Immature natural killer cell (primary cell): ENCODE results near the gene WBP2. TPM values are rescaled to one million over a fixed set of nuclear protein-coding genes. Genes with fewer than 3 reads are reported as not detected.
"Not testable (repeated sequence)": the region's sequence is repeated elsewhere in the genome, so short reads cannot be mapped to it uniquely, and the experiment has no call there.

Source experiments
- DNase-seq, 3 donors: peaks; one replicate each; pipeline ENCODE4 v3.0.0; 2022; ENCODE audit warnings: mixed read lengths in 1 of 3
- H3K27ac Mint-ChIP-seq, 6 donors: one replicate each; pipeline ENCODE4 v1.8.0; 2020; ENCODE audit warnings: mixed read lengths in 6 of 6, mild to moderate bottlenecking in 5 of 6, inconsistent platforms in 4 of 6, moderate library complexity in 3 of 6
- H3K27me3 Mint-ChIP-seq, 3 donors: one replicate each; pipeline ENCODE4 v1.8.0; 2020 to 2021; ENCODE audit warnings: low read depth in 3 of 3, mild to moderate bottlenecking in 3 of 3, mixed read lengths in 3 of 3, moderate library complexity in 3 of 3, inconsistent platforms in 1 of 3
- H3K36me3 Mint-ChIP-seq, 3 donors: one replicate each; pipeline ENCODE4 v1.8.0; 2020; ENCODE audit warnings: mixed read lengths in 3 of 3, inconsistent platforms in 2 of 3, mild to moderate bottlenecking in 2 of 3
- H3K4me1 Mint-ChIP-seq, 2 donors: one replicate each; pipeline ENCODE4 v1.8.0; 2020; ENCODE audit warnings: inconsistent platforms in 2 of 2, mild to moderate bottlenecking in 2 of 2, mixed read lengths in 2 of 2, moderate library complexity in 1 of 2
- H3K4me3 Mint-ChIP-seq, 5 donors: one replicate each; pipeline ENCODE4 v1.8.0; 2020; ENCODE audit warnings: mild to moderate bottlenecking in 5 of 5, mixed read lengths in 5 of 5, inconsistent platforms in 3 of 5, moderate library complexity in 3 of 5
- H3K9me3 Mint-ChIP-seq, 6 donors: one replicate each; pipeline ENCODE4 v1.8.0; 2020; ENCODE audit warnings: mild to moderate bottlenecking in 6 of 6, mixed read lengths in 6 of 6, inconsistent platforms in 4 of 6, moderate library complexity in 3 of 6
- polyA plus RNA-seq, 3 donors: library from polyadenylated mRNA; unstranded; fragments of 300-500 nt; fragmentation: Illumina TruSeq; gene quantifications; one replicate each; pipeline ENCODE4 v1.2.3, GENCODE V29; 2021

WBP2 gene
- polyA plus RNA-seq, 3 donors from 2014 or later = 51.2 to 85.8 (median 69.1) TPM

DNA sequence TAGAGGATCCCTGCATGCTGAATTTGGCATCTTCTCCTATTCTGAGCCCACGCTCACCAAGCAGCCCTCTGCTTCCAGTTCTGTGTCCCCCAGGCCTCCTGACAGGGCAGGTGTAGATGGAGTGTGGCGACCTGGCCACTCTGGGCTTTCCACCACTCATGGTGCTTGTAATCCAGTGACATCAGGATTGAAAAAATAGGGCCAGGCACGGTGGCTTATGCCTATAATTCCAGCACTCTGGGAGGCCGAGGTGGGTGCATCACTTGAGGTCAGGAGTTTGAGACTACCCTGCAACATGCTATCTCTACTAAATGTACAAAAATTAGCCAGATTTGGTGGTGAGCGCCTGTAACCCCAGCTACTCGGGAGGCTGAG lies 41.1 kb downstream of the WBP2 start:
- no peak overlapping the region for H3K4me3 Mint-ChIP-seq
- no peak overlapping the region for H3K27ac Mint-ChIP-seq
- peaks cover 0 to 1% (median 0%) of the 10 kb centered on the region in 6 donors for H3K9me3 Mint-ChIP-seq
- peaks cover 0 to 1% (median 0%) of the 10 kb centered on the region in 3 donors for H3K27me3 Mint-ChIP-seq
- H3K4me1 Mint-ChIP-seq = no peaks in the 10 kb centered on the region
- H3K36me3 Mint-ChIP-seq = peaks cover 1 to 9% (median 5%) of the 10 kb centered on the region in 3 donors
- no peak for DNase-seq

DNA sequence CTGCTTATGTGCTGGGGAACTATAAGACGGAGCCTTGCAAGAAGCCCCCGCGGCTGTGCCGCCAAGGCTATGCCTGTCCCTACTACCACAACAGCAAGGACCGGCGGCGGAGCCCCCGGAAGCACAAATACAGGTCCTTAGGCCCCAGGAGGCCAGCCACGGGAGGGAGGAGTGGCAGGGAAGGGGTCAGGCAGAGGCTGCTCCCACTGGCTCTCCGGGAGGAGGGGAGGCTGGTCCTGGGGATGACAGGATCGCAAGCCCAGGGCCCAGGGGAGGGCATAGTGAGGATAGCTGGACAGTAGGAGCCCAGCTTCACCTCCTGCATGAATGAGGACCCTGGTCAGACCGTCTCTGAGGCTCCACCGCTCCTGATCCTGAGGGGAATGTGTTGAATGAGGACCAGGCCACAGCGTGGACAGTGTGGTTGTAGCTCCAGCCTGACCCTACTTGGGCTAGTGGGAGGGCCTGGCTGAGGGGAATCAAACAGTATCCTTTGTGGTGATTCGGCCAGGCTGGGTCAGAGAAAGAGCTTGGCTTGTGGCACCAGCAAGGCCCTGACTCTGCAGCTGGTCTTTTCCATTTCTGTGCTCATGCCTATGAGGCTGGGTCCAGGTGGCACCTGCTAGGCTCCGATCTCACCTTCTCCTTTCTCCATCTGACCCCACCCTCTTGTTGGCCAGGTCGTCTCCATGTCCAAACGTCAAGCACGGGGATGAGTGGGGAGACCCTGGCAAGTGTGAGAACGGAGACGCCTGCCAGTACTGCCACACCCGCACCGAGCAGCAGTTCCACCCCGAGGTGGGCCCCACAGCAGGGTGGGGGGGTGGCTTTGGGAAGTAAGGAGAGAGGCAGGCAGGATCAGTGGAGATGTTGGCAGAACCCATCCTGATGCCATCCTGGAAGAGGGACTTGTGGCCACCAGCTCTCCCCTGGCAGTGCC lies 41.8 kb downstream of the WBP2 start:
- DNase-seq = no peak
- Mint-ChIP-seq H3K36me3 (peaks cover 0 to 3% (median 0%) of the 10 kb centered on the region in 3 donors), H3K9me3 (peaks cover 0 to 1% (median 0%) of the 10 kb centered on the region in 6 donors), H3K27me3 (peaks cover 0 to 1% (median 0%) of the 10 kb centered on the region in 3 donors), H3K27ac (no peak overlapping the region), H3K4me3 (no peak overlapping the region), H3K4me1 (peaks cover 0 to 2% of the 10 kb centered on the region in 2 donors)

DNA sequence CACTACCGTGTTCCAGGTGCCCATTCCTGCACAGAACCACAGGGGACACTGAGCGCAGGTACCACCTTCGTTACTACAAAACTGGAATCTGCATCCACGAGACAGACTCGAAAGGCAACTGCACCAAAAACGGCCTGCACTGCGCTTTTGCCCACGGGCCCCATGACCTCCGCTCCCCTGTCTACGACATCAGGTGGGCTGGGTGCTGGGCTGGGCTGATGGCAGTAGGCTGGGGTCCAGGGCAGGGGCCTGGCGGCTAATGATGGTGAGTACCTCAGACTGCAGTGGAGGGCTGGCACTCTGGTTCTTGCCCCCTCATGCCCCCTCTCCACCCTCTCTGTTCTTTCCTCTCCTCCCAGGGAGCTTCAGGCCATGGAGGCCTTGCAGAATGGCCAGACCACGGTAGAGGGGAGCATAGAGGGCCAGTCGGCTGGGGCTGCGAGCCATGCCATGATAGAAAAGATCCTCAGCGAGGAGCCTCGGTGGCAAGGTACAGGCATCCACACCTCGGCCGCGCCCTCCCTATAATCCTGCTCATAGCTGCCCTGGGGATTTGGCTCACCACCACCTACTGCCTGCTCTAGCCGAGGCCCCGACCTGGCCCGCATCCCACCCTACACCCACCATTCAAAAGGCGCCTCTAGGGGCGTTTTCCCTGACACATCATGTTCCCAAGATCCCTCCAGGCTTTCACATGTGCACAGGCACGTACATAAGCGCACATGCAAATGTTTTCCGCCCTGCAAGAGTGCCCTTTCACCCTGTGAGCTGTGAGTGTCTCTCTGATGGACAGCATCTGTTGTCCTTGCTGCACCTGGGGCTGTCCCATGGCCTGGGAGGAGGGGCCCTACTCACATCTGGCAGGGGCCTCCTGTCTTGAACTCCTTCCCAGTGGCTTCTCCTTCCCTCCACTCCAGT lies 42.8 kb downstream of the WBP2 start:
- Mint-ChIP-seq H3K4me1 (peaks cover 0 to 2% of the 10 kb centered on the region in 2 donors), H3K36me3 (peaks cover 0 to 3% (median 0%) of the 10 kb centered on the region in 3 donors), H3K9me3 (peaks cover 0 to 1% (median 0%) of the 10 kb centered on the region in 6 donors), H3K27ac (no peak overlapping the region), H3K27me3 (peaks cover 0 to 1% (median 0%) of the 10 kb centered on the region in 3 donors), H3K4me3 (no peak overlapping the region)
- no peak for DNase-seq

DNA sequence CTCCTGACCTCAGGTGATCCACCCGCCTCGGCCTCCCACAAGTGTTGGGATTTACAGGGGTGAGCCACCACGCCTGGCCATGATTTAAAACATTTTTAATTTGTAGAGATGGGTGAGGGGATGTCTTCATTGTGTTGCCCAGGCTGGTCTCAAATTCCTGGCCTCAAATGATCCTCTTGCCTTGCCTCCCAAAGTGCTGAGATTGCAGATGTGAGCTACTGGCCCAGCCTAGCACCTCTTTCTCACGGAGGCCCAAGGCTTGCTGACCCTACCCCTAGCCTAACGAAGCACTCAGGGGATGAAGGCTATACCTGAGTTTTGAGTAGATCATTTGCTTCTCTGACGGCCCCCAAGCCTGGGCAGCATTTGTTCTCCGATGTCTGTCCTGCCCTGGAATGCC lies 44.0 kb downstream of the WBP2 start:
- no peak for DNase-seq
- Mint-ChIP-seq H3K9me3 (peaks cover 0 to 1% (median 0%) of the 10 kb centered on the region in 6 donors), H3K27me3 (peaks cover 0 to 1% (median 0%) of the 10 kb centered on the region in 3 donors), H3K27ac (no peak overlapping the region), H3K4me3 (no peak overlapping the region), H3K4me1 (peaks cover 0 to 2% of the 10 kb centered on the region in 2 donors), H3K36me3 (no peaks in the 10 kb centered on the region)

DNA sequence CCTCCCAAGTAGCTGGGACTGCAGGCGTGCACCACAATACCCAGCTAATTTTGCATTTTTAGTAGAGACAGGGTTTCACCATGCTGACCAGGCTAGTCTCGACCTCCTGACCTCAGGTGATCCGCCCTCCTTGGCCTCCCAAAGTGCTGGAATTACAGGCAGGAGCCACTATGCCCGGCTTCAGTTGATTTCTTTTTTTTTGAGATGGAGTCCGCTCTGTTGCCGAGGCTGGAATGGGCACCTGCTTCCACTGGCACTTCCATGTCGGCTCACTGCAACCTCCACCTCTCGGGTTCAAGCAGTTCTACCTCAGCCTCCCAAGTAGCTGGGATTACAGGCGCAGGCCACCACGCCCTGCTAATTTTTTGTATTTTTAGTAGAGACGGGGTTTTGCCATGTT lies 44.4 kb downstream of the WBP2 start:
- not testable (repeated sequence) for H3K9me3 Mint-ChIP-seq, H3K4me3 Mint-ChIP-seq, H3K27me3 Mint-ChIP-seq, DNase-seq, H3K4me1 Mint-ChIP-seq, H3K36me3 Mint-ChIP-seq, H3K27ac Mint-ChIP-seq

DNA sequence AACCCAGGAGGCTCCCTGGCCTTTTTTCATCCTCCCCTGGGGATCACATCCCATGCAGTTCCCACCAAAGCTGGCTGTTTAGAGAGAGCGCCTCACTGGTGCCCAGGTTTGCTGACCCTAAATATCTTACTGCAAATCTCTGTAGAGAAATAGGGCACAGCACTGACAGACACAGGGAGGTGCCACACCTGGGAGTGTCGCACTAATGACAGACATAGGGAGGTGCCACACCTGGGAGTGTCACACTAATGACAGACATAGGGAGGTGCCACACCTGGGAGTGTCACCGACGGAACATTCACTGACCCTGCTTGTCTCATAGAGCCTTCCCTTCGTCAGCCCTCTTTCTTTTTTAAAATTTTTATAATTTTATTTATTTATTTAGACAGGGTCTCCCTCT lies 44.9 kb downstream of the WBP2 start:
- no peak for DNase-seq
- Mint-ChIP-seq H3K4me1 (peaks cover 0 to 2% of the 10 kb centered on the region in 2 donors), H3K9me3 (peaks cover 0 to 1% (median 0%) of the 10 kb centered on the region in 6 donors), H3K27me3 (peaks cover 0 to 1% (median 0%) of the 10 kb centered on the region in 3 donors), H3K4me3 (no peak overlapping the region), H3K27ac (no peak overlapping the region), H3K36me3 (no peaks in the 10 kb centered on the region)

DNA sequence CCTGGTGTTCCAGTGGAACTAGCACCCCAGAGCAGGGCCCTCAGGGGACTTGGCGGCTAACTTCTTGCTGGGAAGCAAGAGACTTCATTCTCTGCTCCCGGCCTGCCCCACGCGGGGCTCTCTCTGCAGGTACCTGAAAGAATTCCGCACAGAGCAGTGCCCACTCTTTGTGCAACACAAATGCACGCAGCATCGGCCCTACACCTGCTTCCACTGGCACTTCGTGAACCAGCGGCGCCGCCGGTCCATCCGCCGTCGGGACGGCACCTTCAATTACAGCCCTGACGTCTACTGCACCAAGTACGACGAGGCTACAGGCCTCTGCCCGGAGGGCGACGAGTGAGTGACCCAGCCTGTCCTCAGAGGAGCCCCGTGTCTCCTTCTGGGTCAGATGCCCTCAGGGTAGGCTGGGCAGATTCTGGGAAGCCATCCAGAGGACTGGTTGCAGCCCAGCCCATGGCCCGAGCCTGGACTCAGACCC lies 45.5 kb downstream of the WBP2 start:
- Mint-ChIP-seq H3K27ac (no peak overlapping the region), H3K36me3 (no peaks in the 10 kb centered on the region), H3K27me3 (peaks cover 0 to 1% (median 0%) of the 10 kb centered on the region in 3 donors), H3K4me3 (no peak overlapping the region), H3K9me3 (peaks cover 0 to 1% (median 0%) of the 10 kb centered on the region in 6 donors), H3K4me1 (peaks cover 0 to 2% of the 10 kb centered on the region in 2 donors)
- DNase-seq = no peak

DNA sequence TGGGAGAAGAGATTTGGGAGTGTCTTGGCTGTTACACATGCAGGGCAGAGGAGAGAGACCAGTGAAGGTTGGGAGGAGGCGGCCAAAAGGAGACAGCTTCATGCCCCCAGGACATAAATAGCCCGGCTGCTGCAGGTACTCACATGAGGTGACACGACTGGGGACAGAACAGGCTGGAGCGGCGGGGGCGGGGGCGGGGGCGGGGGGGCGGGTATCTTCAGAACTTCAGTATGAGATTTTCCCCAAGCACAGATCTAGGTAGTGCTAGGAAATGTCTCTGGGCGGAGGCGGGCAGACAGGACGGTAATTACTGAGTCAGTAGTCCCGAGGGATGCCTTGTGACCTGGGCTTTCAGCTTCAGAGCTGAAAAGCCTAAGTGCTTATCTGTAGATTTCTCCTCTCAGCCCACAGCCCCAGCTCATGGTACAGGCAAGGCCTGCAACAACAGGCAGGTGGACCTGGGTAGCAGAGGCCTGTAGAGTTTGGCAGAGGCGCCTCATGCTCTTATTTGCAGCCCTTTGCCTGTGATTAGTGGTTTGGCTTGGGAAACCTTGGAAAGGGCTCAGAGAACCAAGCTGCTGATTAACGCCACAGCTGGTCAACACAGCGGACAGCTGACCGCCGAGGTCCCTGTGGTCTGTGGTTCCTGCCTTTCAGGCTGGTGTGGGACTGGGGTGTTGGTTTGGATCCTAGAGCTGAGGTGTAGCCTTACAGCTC lies 46.1 kb downstream of the WBP2 start:
- H3K36me3 Mint-ChIP-seq = no peaks in the 10 kb centered on the region
- DNase-seq = no peak
- peak overlapping the region in 1 of 6 donors; percentile 40 for H3K27ac Mint-ChIP-seq

DNA sequence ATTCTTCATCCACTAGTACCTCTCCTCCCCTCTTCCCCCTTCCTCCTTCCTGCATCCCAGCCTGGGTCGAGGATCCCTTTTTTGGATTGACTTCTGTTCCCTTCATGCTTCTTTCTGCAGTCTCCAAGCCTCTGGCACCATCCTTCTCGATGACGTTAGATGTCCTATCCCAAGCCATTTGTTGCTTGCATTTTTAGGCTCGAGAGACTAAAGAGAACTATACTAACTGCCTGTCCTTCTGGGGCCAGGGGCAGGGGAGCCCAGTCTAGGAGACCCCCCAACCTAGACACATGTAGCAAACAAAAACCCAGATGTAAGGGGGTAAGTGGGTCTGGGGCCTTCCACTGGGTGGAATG lies 46.6 kb downstream of the WBP2 start:
- no peak for DNase-seq
- no peak overlapping the region for H3K4me3 Mint-ChIP-seq
- no peaks in the 10 kb centered on the region for H3K36me3 Mint-ChIP-seq
- H3K9me3 Mint-ChIP-seq = peaks cover 0 to 1% (median 0%) of the 10 kb centered on the region in 6 donors
- peaks cover 0 to 1% (median 0%) of the 10 kb centered on the region in 3 donors for H3K27me3 Mint-ChIP-seq
- peaks cover 2 to 3% of the 10 kb centered on the region in 2 donors for H3K4me1 Mint-ChIP-seq
- H3K27ac Mint-ChIP-seq = peak overlapping the region in 2 of 6 donors; percentile 40 to 46

More for the DNA sequence above, 46.1 kb downstream of the WBP2 start:
- Mint-ChIP-seq H3K9me3 (peaks cover 0 to 1% (median 0%) of the 10 kb centered on the region in 6 donors), H3K4me3 (no peak overlapping the region), H3K4me1 (peaks cover 0 to 2% of the 10 kb centered on the region in 2 donors), H3K27me3 (peaks cover 0 to 1% (median 0%) of the 10 kb centered on the region in 3 donors)

DNA sequence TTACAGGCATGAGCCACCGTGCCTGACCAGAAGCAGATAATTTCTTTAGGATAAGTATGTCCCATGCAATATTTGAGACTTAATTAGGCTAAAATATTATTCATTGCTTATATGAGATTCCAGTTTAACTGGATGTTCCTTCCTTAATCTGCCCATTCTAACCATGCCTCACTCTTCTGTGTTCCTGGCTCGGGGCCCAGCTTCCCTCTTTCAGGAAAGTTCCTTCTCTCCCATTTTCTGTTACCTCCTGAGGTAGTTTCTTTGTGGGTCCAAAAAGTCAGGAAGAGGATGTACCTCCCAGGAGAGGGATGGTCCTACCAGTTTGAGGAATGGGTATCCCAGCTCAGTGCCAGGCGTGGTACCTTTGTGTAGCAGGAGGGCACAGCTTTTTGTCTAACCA lies 47.3 kb downstream of the WBP2 start:
- peaks cover 0 to 1% (median 0%) of the 10 kb centered on the region in 3 donors for H3K27me3 Mint-ChIP-seq
- H3K4me1 Mint-ChIP-seq = peaks cover 2 to 7% of the 10 kb centered on the region in 2 donors
- DNase-seq = no peak
- H3K9me3 Mint-ChIP-seq = peaks cover 0 to 1% (median 0%) of the 10 kb centered on the region in 6 donors
- no peak overlapping the region for H3K27ac Mint-ChIP-seq
- H3K36me3 Mint-ChIP-seq = no peaks in the 10 kb centered on the region
- no peak overlapping the region for H3K4me3 Mint-ChIP-seq

DNA sequence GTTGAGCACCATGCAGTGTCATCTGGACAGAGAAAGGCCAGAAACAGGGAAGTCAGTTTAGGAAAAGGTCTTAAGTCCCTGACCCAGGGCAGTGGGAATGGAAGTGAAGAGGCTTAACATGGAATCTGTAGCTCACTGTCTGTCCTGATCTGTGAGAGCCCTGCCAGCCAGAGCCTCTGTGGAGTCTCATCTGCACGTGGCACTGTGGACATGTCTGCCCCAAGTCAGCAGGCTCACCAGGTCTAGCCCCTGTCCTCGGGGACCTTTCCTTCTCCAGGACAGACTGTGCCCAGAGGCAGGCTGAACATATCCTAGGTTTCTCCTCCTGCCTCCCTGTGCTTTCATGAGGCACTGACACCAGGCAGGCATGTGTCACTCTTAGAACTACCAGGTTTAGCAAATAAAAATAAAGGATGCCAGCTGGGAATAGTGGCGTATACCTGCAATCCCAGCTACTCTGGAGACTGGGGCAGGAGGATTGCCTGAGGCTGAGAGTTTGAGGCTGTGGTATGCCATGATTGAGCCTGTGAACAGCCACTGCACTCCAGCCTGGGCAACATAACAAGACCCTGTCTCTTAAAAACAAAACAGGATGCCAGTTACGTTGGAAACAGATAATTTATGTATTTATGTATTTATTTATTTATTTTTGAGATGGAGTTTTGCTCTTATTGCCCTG lies 48.2 kb downstream of the WBP2 start:
- Mint-ChIP-seq H3K4me1 (peaks cover 2 to 7% of the 10 kb centered on the region in 2 donors), H3K9me3 (peaks cover 0 to 1% (median 0%) of the 10 kb centered on the region in 6 donors), H3K27me3 (peaks cover 0 to 1% (median 0%) of the 10 kb centered on the region in 3 donors), H3K36me3 (no peaks in the 10 kb centered on the region), H3K27ac (no peak overlapping the region), H3K4me3 (no peak overlapping the region)
- no peak for DNase-seq

DNA sequence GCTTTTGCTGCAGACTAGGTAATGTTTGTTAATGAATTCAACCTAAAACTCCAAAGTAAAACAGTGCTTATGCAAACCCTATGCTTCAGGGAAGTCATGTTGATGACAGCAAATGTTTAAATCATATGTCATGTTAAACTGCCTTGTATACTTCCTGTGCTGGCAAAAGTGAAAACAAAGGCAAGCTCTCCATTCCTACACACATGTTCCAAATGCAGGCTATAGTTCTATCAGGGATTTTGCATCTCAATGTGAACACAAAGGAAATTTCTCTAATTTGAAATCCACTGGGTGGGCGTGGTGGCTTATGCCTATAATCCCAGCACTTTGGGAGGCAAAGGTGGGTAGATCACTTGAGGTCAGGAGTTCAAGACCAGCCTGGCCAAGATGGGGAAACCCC lies 51.3 kb downstream of the WBP2 start:
- Mint-ChIP-seq H3K4me3 (no peak overlapping the region), H3K27me3 (peaks cover 0 to 2% (median 0%) of the 10 kb centered on the region in 3 donors)

More for the DNA sequence above, 51.3 kb downstream of the WBP2 start:
- H3K27ac Mint-ChIP-seq = peak overlapping the region in 2 of 6 donors; percentile 7 to 35
- H3K9me3 Mint-ChIP-seq = no peaks in the 10 kb centered on the region
- no peak for DNase-seq
- H3K4me1 Mint-ChIP-seq = peaks cover 2 to 7% of the 10 kb centered on the region in 2 donors
- peaks cover 4 to 5% (median 5%) of the 10 kb centered on the region in 3 donors for H3K36me3 Mint-ChIP-seq
